DMS153 (cell line): ENCODE data around the gene ATG16L1.

Experiments
- DNase-seq: peaks from one replicate; lab custom pipeline; 2025; lab: John Stamatoyannopoulos, UW

The ATG16L1 gene

DNA sequence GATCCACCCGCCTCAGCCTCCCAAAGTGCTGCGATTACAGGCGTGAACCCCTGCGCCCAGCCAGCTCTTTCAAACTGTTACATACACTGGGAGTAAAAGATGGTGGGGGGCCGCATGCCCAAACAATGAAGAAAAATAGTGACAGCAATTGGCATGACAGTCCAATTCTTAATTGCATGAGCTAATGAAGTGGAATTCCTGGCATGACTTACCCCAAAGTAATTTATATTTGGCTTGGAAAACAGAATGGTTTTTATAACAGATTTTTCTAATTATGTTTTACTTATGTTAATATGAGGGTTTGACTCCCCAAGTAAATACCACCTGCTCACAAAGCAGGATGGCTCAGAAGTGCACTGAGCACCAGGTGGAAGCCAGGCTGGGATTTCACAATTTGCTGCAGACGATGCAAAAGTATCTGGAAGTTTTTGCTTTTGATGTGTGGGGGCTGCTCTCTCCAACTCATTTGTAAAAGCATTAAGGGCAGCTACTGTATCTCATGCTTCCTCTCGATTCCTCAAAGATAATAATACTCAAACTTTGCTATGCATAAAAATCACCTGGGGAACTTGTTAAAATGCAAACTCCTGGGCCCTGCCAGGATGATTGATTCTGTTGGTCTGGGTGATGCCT is 24.0 kb upstream of the ATG16L1 start:
- no peak for DNase-seq

GRCh38 chr2:233228376-233228775 is 23.1 kb upstream of the ATG16L1 start:
- DNase-seq, result no peak

DNA sequence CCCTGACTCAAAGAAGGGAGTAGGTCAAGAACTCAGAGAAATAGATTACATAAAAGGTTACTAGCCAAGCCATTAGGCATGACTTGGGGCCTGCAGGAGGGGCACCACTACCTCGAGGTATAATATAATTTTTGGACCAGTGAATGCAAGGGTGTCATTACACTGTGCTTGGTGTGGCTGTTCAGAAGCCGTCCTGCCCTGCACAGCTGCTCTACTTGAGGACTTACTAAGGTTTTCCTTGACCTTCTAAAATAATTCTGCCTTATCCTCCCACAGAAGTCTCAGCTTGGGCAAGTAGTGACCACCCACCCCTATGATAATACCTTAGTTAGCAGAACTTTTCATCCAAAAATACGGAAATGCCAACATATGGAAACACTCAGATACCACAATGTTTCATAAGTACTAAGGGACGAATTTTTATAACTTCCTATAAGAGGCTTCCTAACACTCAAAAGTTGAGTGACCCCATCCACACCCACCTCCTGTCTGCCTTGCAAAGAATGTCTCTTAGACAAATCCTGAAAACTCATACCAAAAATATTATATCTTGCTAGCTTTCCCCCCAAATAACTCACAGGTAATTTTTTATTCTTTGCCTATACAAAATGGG is 17.7 kb upstream of the ATG16L1 start:
- no peak for DNase-seq

DNA sequence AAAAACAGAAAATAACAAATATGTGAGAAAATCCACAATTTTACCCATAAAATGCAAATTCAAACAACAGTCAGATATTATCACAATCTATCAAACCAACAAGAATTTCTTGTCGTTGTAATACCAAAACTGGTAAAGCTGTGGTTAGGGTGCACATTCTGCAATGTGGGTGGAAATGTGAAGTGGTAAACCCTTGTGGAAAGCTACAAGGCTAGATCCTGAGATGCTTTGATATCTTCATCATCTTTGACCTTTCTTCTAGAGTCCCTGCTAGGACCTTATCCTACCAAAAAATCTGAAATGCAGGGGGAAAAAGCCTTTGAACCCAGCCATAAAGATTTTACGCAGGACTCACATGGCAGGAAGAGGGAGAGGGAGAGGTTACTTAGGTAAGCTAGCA is 17.2 kb upstream of the ATG16L1 start:
- DNase-seq, result no peak

- DNase-seq, result no peak
Measured at GRCh38 chr2:233234996-233235395, 16.5 kb upstream of the ATG16L1 start.

DNA sequence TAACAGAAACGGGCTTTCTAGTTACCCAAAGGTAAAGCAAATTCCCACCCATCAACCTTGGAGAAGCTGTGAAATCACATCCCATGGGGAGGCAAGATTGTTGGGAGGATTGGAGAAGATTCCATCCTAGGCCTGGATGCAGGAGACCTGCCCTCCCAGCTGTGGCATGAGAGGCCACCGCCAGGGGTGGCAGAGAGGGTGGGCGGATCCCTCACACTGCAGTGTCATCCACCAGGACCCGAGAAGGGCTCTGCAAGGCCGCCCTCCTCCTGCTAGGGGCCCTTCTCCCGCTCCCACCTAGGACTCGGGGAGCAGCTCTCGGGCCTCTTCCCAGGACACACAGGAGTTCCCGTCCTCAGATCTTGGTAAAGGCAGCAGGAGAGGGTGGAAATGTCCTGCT is 15.5 kb upstream of the ATG16L1 start:
- DNase-seq, result no peak

DNA sequence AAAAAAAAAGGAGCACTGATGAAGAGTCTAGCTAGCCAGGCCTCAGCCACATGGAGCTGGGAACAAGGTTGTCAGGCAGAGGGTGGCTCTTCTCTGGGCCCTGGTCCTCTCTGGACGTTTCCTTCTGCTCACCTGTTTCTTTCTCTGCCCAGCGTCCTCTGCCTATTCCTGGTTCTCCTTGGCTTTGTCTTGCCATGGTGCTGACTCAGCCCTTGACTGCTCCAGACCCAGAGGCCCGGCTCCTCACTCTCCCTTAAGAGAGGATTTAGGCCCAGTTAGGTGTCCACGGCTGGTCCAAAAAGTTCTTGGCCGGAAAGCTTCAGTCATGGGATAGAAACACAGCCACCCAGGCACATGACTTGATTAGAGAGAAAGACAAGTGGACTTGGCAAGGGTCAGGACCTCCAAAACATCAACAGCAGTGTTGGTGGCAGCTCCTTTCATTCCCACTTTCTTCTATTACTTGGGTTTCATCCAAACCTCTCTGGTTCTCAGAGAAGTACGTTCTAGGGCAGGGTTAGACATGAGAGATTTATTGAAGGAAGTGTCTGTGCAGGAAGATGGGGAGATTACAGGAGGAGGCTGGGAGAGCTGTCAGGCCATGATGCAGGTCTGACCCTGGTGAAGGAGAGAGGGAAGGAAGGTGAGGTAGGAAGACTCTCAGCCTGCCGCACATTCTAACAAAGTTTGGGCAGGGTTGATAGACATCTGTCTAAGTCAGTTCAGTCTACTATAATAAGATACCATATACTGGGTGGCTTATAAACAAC is 14.5 kb upstream of the ATG16L1 start:
- DNase-seq, result no peak

- no peak for DNase-seq
Measured at GRCh38 chr2:233240897-233241296, 10.6 kb upstream of the ATG16L1 start.

DNA sequence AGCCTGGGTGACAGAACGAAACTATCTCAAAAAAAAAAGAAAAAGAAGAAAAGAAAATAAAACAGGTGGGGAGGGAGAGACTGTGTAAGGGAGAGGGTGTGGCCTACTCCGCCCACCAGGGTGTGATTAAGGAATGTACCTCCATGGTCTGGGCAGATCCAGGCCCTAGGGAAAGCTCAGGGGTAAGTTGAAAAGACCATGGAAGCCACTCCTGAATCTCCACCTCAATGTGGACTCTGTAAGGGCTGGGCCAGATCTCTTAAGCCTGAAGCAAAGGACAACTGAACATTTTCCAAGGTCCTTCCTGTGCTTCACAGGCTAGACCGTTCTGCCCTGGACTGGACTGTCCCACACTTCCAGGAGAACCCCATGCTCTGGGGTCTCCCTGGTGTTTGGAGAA is 9.7 kb upstream of the ATG16L1 start:
- DNase-seq, result no peak

GRCh38 chr2:233242231-233242927 is 9.1 kb upstream of the ATG16L1 start:
- DNase-seq, result no peak

DNA sequence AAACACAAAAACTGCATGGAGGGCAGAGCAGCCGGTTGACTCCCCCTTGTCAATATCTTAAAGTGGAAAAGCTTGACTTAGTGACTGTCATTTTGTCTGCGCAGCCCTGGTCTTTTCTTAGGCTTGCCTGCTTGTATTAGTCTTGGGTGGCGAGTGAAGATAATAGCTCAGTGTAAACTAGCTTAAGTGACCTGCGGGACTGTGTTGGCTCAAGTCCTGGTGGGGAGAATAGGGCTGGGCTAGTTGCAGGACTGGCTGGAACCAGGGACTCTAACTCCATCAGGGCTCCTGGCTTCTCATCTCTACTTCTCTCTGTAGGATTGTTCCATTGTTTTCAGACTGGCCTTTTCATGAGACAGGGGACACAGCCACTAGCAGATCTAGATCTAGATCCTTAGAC is 8.1 kb upstream of the ATG16L1 start:
- no peak for DNase-seq

- DNase-seq, result no peak
Measured at GRCh38 chr2:233244818-233245217, 6.7 kb upstream of the ATG16L1 start.

GRCh38 chr2:233245406-233245805 is 6.1 kb upstream of the ATG16L1 start:
- no peak for DNase-seq

GRCh38 chr2:233247116-233247515 is 4.4 kb upstream of the ATG16L1 start:
- no peak for DNase-seq

DNA sequence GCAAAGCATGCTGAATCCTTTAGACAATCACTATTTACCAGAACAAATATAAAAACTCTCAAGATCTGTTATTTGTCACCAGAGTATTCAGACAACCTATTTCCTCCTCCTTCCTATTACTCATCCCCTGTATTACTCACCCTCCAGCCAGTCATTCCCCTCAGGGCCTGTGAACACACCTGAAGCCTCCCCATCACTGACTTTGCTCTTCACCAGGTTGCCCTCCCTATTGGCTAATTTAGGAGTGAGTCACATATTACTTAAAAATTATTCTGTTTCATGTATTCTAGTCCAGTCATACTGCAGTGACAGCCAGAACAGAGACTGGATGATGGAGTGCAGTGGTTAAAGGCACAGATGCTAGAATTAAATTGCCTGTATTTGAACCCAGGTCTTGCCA is 3.7 kb upstream of the ATG16L1 start:
- peak; percentile 38 for DNase-seq

GRCh38 chr2:233248999-233249398 is 2.5 kb upstream of the ATG16L1 start:
- no peak for DNase-seq

- no peak for DNase-seq
Measured at GRCh38 chr2:233250568-233250967, 905 bp upstream of the ATG16L1 start.

GRCh38 chr2:233250985-233251305 is 528 bp upstream of the ATG16L1 start:
- no peak for DNase-seq

DNA sequence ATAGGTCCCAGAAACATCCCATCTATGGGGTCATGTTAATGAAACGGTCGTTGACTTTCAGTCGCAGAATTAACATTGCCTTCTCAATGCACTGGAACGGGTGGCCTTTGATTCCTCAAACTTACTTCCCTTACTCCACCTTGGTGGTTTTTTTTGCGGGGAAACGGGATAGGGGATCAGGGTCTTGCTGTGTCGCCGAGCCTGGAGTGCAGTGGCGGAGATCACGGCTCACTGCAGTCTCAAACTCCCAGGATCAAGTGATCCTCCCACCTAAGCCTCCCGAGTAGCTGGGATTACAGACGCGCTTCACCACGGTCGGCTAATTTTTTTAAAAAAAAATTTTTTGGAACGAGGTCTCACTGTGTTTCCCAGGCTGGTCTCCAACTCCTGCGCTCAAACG is 754 bp downstream of the ATG16L1 start:
- no peak for DNase-seq

DNA sequence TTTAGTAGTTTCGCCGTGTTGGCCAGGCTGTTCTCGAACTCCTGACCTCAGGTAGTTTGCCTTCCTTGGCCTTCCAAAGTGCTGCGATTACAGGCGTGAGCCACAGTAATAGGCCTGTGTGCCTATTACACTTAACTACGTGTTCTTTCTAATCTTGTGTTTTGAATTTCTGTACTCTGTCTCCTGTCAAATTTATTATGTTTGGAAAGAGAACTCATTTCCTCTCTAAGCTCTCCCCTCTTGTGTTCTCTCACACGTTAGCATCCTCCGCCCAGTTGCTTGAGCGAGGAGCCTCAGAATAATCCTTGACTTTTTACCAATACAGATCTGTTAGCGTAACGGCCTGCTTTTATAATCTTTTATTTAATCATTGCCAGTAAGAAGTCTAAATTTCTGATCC is 3.7 kb downstream of the ATG16L1 start:
- DNase-seq, result no peak

- no peak for DNase-seq
Measured at GRCh38 chr2:233256048-233256447, 4.6 kb downstream of the ATG16L1 start.

- no peak for DNase-seq
Measured at GRCh38 chr2:233258211-233258610, 6.7 kb downstream of the ATG16L1 start.

- DNase-seq, result no peak
Measured at GRCh38 chr2:233259730-233260129, 8.3 kb downstream of the ATG16L1 start.
